ENCODE results near the gene WNT11. TPM values are rescaled to one million over a fixed set of nuclear protein-coding genes. Genes with fewer than 3 reads are reported as not detected.
A peak's percentile ranks its signal among the peaks of the same experiment; 100 is the strongest.

The WNT11 gene
- total and polyA plus RNA-seq, 9 donors: 10.1 to 24.8 (median 14.1) TPM

GRCh38 chr11:76194872-76195668 is 11.2 kb downstream of the WNT11 start:
- Histone ChIP-seq H3K27me3 (ENCODE audit: control insufficient read depth, insufficient read depth, low read length) (peaks cover 3% of the 10 kb centered on the region), H3K36me3 (ENCODE audit: control insufficient read depth, insufficient read depth, low read length) (peaks cover 10% of the 10 kb centered on the region), H3K4me1 (ENCODE audit: control insufficient read depth, insufficient read depth, low read length) (peaks cover 12% of the 10 kb centered on the region), H3K4me3 (ENCODE audit: low read length) (no peak overlapping the region), H3K9me3 (replicated peaks; ENCODE audit: control insufficient read depth, low read depth, low read length) (no peaks in the 10 kb centered on the region), H3K27ac (ENCODE audit: low read length) (no peak overlapping the region)
- no peak for DNase-seq
- WGBS (ENCODE audit: insufficient coverage): 61% methylated on average over 20 of the region's 21 CpGs

GRCh38 chr11:76193219-76193618 is 13.1 kb downstream of the WNT11 start:
- Histone ChIP-seq H3K4me3 (ENCODE audit: low read length) (no peak overlapping the region), H3K36me3 (ENCODE audit: control insufficient read depth, insufficient read depth, low read length) (peaks cover 17% of the 10 kb centered on the region), H3K4me1 (ENCODE audit: control insufficient read depth, insufficient read depth, low read length) (peaks cover 12% of the 10 kb centered on the region), H3K27me3 (ENCODE audit: control insufficient read depth, insufficient read depth, low read length) (peaks cover 3% of the 10 kb centered on the region), H3K9me3 (replicated peaks; ENCODE audit: control insufficient read depth, low read depth, low read length) (no peaks in the 10 kb centered on the region), H3K27ac (ENCODE audit: low read length) (no peak overlapping the region)
- 64% methylated on average over 9 of the region's 9 CpGs for WGBS (ENCODE audit: insufficient coverage)
- DNase-seq: no peak

GRCh38 chr11:76190376-76190775 is 15.9 kb downstream of the WNT11 start:
- H3K27me3 ChIP-seq (ENCODE audit: control insufficient read depth, insufficient read depth, low read length): peaks cover 3% of the 10 kb centered on the region
- peaks cover 20% of the 10 kb centered on the region for H3K36me3 ChIP-seq (ENCODE audit: control insufficient read depth, insufficient read depth, low read length)
- H3K27ac ChIP-seq (ENCODE audit: low read length): no peak overlapping the region
- H3K9me3 ChIP-seq (replicated peaks; ENCODE audit: control insufficient read depth, low read depth, low read length): no peaks in the 10 kb centered on the region
- no peak for DNase-seq
- WGBS (ENCODE audit: insufficient coverage): no CpG with 5 or more reads among the region's 7 CpGs
- peaks cover 31% of the 10 kb centered on the region for H3K4me1 ChIP-seq (ENCODE audit: control insufficient read depth, insufficient read depth, low read length)
- no peak overlapping the region for H3K4me3 ChIP-seq (ENCODE audit: low read length)

- no peak overlapping the region for H3K27ac ChIP-seq (ENCODE audit: low read length)
- no peak overlapping the region for H3K4me3 ChIP-seq (ENCODE audit: low read length)
- peaks cover 3% of the 10 kb centered on the region for H3K27me3 ChIP-seq (ENCODE audit: control insufficient read depth, insufficient read depth, low read length)
- DNase-seq: no peak
- peaks cover 35% of the 10 kb centered on the region for H3K4me1 ChIP-seq (ENCODE audit: control insufficient read depth, insufficient read depth, low read length)
- no peaks in the 10 kb centered on the region for H3K9me3 ChIP-seq (replicated peaks; ENCODE audit: control insufficient read depth, low read depth, low read length)
- WGBS (ENCODE audit: insufficient coverage): 62% methylated on average over 5 of the region's 6 CpGs
- H3K36me3 ChIP-seq (ENCODE audit: control insufficient read depth, insufficient read depth, low read length): peaks cover 20% of the 10 kb centered on the region
These were observed 16.6 kb downstream of the WNT11 start for GRCh38 chr11:76189682-76190081.

- H3K27ac ChIP-seq (ENCODE audit: low read length): no peak overlapping the region
These were observed 17.4 kb downstream of the WNT11 start for GRCh38 chr11:76188873-76189272.

GRCh38 chr11:76186776-76187279 is 19.5 kb downstream of the WNT11 start:
- WGBS (ENCODE audit: insufficient coverage): 83% methylated on average over 12 of the region's 21 CpGs
- H3K27ac ChIP-seq (ENCODE audit: low read length): peak overlapping the region; percentile 84
- peaks cover 20% of the 10 kb centered on the region for H3K36me3 ChIP-seq (ENCODE audit: control insufficient read depth, insufficient read depth, low read length)
- H3K9me3 ChIP-seq (replicated peaks; ENCODE audit: control insufficient read depth, low read depth, low read length): no peaks in the 10 kb centered on the region
- H3K4me1 ChIP-seq (ENCODE audit: control insufficient read depth, insufficient read depth, low read length): peaks cover 48% of the 10 kb centered on the region
- peak; percentile 69 for DNase-seq
- no peak overlapping the region for H3K4me3 ChIP-seq (ENCODE audit: low read length)
- peaks cover 6% of the 10 kb centered on the region for H3K27me3 ChIP-seq (ENCODE audit: control insufficient read depth, insufficient read depth, low read length)

More at GRCh38 chr11:76188873-76189272, 17.4 kb downstream of the WNT11 start:
- Histone ChIP-seq H3K9me3 (replicated peaks; ENCODE audit: control insufficient read depth, low read depth, low read length) (no peaks in the 10 kb centered on the region), H3K4me1 (ENCODE audit: control insufficient read depth, insufficient read depth, low read length) (peaks cover 43% of the 10 kb centered on the region), H3K27me3 (ENCODE audit: control insufficient read depth, insufficient read depth, low read length) (peaks cover 3% of the 10 kb centered on the region), H3K4me3 (ENCODE audit: low read length) (no peak overlapping the region), H3K36me3 (ENCODE audit: control insufficient read depth, insufficient read depth, low read length) (peaks cover 20% of the 10 kb centered on the region)
- 77% methylated on average over 4 of the region's 4 CpGs for WGBS (ENCODE audit: insufficient coverage)
- DNase-seq: no peak

- H3K9me3 ChIP-seq (replicated peaks; ENCODE audit: control insufficient read depth, low read depth, low read length): no peaks in the 10 kb centered on the region
- 19% methylated on average over 12 of the region's 15 CpGs for WGBS (ENCODE audit: insufficient coverage)
- H3K4me1 ChIP-seq (ENCODE audit: control insufficient read depth, insufficient read depth, low read length): peaks cover 47% of the 10 kb centered on the region
- peak; percentile 93 for DNase-seq
- no peak overlapping the region for H3K4me3 ChIP-seq (ENCODE audit: low read length)
- H3K27ac ChIP-seq (ENCODE audit: low read length): peak overlapping the region; percentile 65
- peaks cover 3% of the 10 kb centered on the region for H3K27me3 ChIP-seq (ENCODE audit: control insufficient read depth, insufficient read depth, low read length)
- H3K36me3 ChIP-seq (ENCODE audit: control insufficient read depth, insufficient read depth, low read length): peaks cover 14% of the 10 kb centered on the region
These were observed 20.3 kb downstream of the WNT11 start for GRCh38 chr11:76185931-76186401.

GRCh38 chr11:76185511-76185910 is 20.8 kb downstream of the WNT11 start:
- Histone ChIP-seq H3K4me1 (ENCODE audit: control insufficient read depth, insufficient read depth, low read length) (peaks cover 43% of the 10 kb centered on the region), H3K27me3 (ENCODE audit: control insufficient read depth, insufficient read depth, low read length) (peaks cover 3% of the 10 kb centered on the region), H3K36me3 (ENCODE audit: control insufficient read depth, insufficient read depth, low read length) (peaks cover 10% of the 10 kb centered on the region), H3K4me3 (ENCODE audit: low read length) (no peak overlapping the region), H3K9me3 (replicated peaks; ENCODE audit: control insufficient read depth, low read depth, low read length) (no peaks in the 10 kb centered on the region), H3K27ac (ENCODE audit: low read length) (peak overlapping the region; percentile 65)
- DNase-seq: peak; percentile 43
- 39% methylated on average over 9 of the region's 10 CpGs for WGBS (ENCODE audit: insufficient coverage)

GRCh38 chr11:76184551-76184993 is 21.7 kb downstream of the WNT11 start:
- H3K27me3 ChIP-seq (ENCODE audit: control insufficient read depth, insufficient read depth, low read length): peaks cover 3% of the 10 kb centered on the region
- peaks cover 8% of the 10 kb centered on the region for H3K36me3 ChIP-seq (ENCODE audit: control insufficient read depth, insufficient read depth, low read length)
- no peak for DNase-seq
- H3K27ac ChIP-seq (ENCODE audit: low read length): peak overlapping the region; percentile 65
- H3K9me3 ChIP-seq (replicated peaks; ENCODE audit: control insufficient read depth, low read depth, low read length): no peaks in the 10 kb centered on the region
- peaks cover 41% of the 10 kb centered on the region for H3K4me1 ChIP-seq (ENCODE audit: control insufficient read depth, insufficient read depth, low read length)
- WGBS (ENCODE audit: insufficient coverage): 58% methylated on average over 7 of the region's 7 CpGs
- H3K4me3 ChIP-seq (ENCODE audit: low read length): no peak overlapping the region

- H3K4me3 ChIP-seq (ENCODE audit: low read length): no peak overlapping the region
- no peaks in the 10 kb centered on the region for H3K36me3 ChIP-seq (ENCODE audit: control insufficient read depth, insufficient read depth, low read length)
- no peaks in the 10 kb centered on the region for H3K9me3 ChIP-seq (replicated peaks; ENCODE audit: control insufficient read depth, low read depth, low read length)
- peaks cover 3% of the 10 kb centered on the region for H3K27me3 ChIP-seq (ENCODE audit: control insufficient read depth, insufficient read depth, low read length)
- H3K4me1 ChIP-seq (ENCODE audit: control insufficient read depth, insufficient read depth, low read length): peaks cover 29% of the 10 kb centered on the region
- no peak overlapping the region for H3K27ac ChIP-seq (ENCODE audit: low read length)
- DNase-seq: no peak
- WGBS (ENCODE audit: insufficient coverage): 89% methylated on average over 7 of the region's 15 CpGs
These were observed 24.9 kb downstream of the WNT11 start for GRCh38 chr11:76181371-76181770.

All from muscle of leg (tissue), 11 donors.